Progenitor cell of endocrine pancreas (in vitro differentiated cells): ENCODE measurements around the gene MEOX1. TPM values are rescaled to one million over a fixed set of nuclear protein-coding genes. Genes with fewer than 3 reads are reported as not detected.

Experiments
- DNase-seq: peaks from one replicate; pipeline ENCODE4 v3.0.0; 2021; ENCODE audit warnings: low spot score; ENCODE audit not compliant: unreplicated experiment
- H3K27ac Mint-ChIP-seq: 2 replicates; pipeline ENCODE4 v1.8.0; 2021; ENCODE audit warnings: mild to moderate bottlenecking, moderate library complexity, mixed read lengths
- H3K27me3 Mint-ChIP-seq: 2 replicates; pipeline ENCODE4 v1.8.0; 2021; ENCODE audit warnings: mixed read lengths
- H3K36me3 Mint-ChIP-seq: 2 replicates; pipeline ENCODE4 v1.8.0; 2022; ENCODE audit warnings: mixed read lengths; ENCODE audit not compliant: insufficient read depth
- H3K4me1 Mint-ChIP-seq: 2 replicates; pipeline ENCODE4 v1.8.0; 2021; ENCODE audit warnings: low read depth, mixed read lengths
- H3K4me3 Mint-ChIP-seq: 2 replicates; pipeline ENCODE4 v1.8.0; 2021; ENCODE audit warnings: low read depth, mild to moderate bottlenecking, moderate library complexity, mixed read lengths
- H3K9me3 Mint-ChIP-seq: 2 replicates; pipeline ENCODE4 v1.8.0; 2021; ENCODE audit warnings: low read depth, mixed read lengths
- CTCF ChIP-seq: fragments of 200-600 bp; sonication (generic); IDR thresholded peaks from one replicate; pipeline ENCODE4 v1.5.0; 2021; ENCODE audit warnings: antibody characterized with exemption, mild to moderate bottlenecking; ENCODE audit not compliant: unreplicated experiment
- total RNA-seq: library from RNA; stranded (reverse); gene quantifications from 2 replicates; pipeline ENCODE4 v1.2.1, GENCODE V29; 2021

MEOX1 gene
- total RNA-seq, 1 donor from 2014 or later, result 1.2 TPM

- no peaks in the 10 kb centered on the region for H3K36me3 Mint-ChIP-seq
- peaks cover 16% of the 10 kb centered on the region for H3K4me1 Mint-ChIP-seq
- no peaks in the 10 kb centered on the region for H3K27me3 Mint-ChIP-seq
- no peak overlapping the region for H3K4me3 Mint-ChIP-seq
- H3K9me3 Mint-ChIP-seq, result peaks cover 4% of the 10 kb centered on the region
- H3K27ac Mint-ChIP-seq, result peak overlapping the region; percentile 53
- TF ChIP-seq CTCF, result no peak
- no peak for DNase-seq
Observed at GRCh38 chr17:43591779-43592562, 69.8 kb downstream of the MEOX1 start.

- Mint-ChIP-seq H3K36me3 (no peaks in the 10 kb centered on the region), H3K4me1 (peaks cover 16% of the 10 kb centered on the region), H3K27ac (no peak overlapping the region), H3K27me3 (no peaks in the 10 kb centered on the region), H3K9me3 (peaks cover 4% of the 10 kb centered on the region), H3K4me3 (no peak overlapping the region)
- DNase-seq, result no peak
- no peak for TF ChIP-seq CTCF
Observed at GRCh38 chr17:43591001-43591400, 70.7 kb downstream of the MEOX1 start.

Other genes with a start within 250 kb of the MEOX1 start
- gene DHX8, start 177.9 kb downstream of the MEOX1 start, total RNA-seq, result 55.2 and 60.6 TPM in 2 replicates
- 79.5 and 84.3 TPM in 2 replicates for gene ETV4, start 115.6 kb downstream of the MEOX1 start, total RNA-seq
- gene SOST, start 96.9 kb upstream of the MEOX1 start, total RNA-seq, result 0.42 and 0.43 TPM in 2 replicates
- gene DUSP3, start 117.1 kb upstream of the MEOX1 start, total RNA-seq, result 58.0 and 58.3 TPM in 2 replicates
- gene CFAP97D1, start 118.5 kb upstream of the MEOX1 start, total RNA-seq, result 0.07 TPM in 1 of 2 replicates, not detected in the other
- 12.6 and 13.2 TPM in 2 replicates for gene MPP3, start 171.2 kb upstream of the MEOX1 start, total RNA-seq
- gene CD300LG, start 185.3 kb upstream of the MEOX1 start, total RNA-seq, result not detected in 2 replicates
- 5.4 and 6.4 TPM in 2 replicates for gene MPP2, start 245.6 kb upstream of the MEOX1 start, total RNA-seq